Measurements from ENCODE around the gene GOLIM4. TPM values are rescaled to one million over a fixed set of nuclear protein-coding genes. Genes with fewer than 3 reads are reported as not detected.

GOLIM4 gene
- total and polyA plus RNA-seq, 4 donors: 17.9 to 47.9 (median 32.7) TPM

DNA sequence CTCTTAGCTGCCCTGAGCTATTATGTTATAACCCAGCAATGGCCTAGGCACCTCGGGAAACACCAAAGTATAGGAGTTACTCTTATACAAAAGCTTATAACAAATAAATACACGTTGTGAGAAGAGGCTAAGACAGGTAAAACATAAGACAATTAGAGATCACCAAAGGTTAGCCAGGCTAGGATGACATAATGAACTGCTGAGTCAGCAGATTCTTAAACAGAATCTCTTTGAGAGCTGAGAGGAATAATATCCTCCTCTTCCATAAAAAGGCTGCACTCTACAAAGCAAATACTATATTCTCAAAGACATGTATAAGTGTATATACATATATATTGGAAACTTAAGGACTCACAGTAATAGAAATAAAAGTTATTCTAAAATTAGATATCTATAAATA lies 37.2 kb downstream of the GOLIM4 start:
- no peaks in the 10 kb centered on the region for H3K27me3 ChIP-seq (ENCODE audit: control insufficient read depth in 4 of 4, insufficient read depth in 4 of 4, low read length in 3 of 4)
- TF ChIP-seq JUND (IDR thresholded peaks at IDR 0.05) (no peak), FOXA1 (IDR thresholded peaks at IDR 0.05) (no peak), TAF1 (conservative IDR thresholded peaks at IDR 0.05) (no peak), GABPA (IDR thresholded peaks at IDR 0.05 in 1 of 2, conservative IDR thresholded peaks at IDR 0.05 in 1 of 2) (no peak), FOXA2 (IDR thresholded peaks at IDR 0.05) (no peak), MAX (IDR thresholded peaks at IDR 0.05) (no peak), RXRA (IDR thresholded peaks at IDR 0.05) (no peak), SP1 (IDR thresholded peaks at IDR 0.05) (no peak), NR2F2 (IDR thresholded peaks at IDR 0.05) (no peak), YY1 (IDR thresholded peaks at IDR 0.05) (no peak), HNF4G (IDR thresholded peaks at IDR 0.05) (no peak), HNF4A (conservative IDR thresholded peaks at IDR 0.05) (no peak), REST (IDR thresholded peaks at IDR 0.05) (no peak), EGR1 (IDR thresholded peaks at IDR 0.05; ENCODE audit: low read depth in 2 of 2) (no peak)
- TF ChIP-seq, protein P1, sequence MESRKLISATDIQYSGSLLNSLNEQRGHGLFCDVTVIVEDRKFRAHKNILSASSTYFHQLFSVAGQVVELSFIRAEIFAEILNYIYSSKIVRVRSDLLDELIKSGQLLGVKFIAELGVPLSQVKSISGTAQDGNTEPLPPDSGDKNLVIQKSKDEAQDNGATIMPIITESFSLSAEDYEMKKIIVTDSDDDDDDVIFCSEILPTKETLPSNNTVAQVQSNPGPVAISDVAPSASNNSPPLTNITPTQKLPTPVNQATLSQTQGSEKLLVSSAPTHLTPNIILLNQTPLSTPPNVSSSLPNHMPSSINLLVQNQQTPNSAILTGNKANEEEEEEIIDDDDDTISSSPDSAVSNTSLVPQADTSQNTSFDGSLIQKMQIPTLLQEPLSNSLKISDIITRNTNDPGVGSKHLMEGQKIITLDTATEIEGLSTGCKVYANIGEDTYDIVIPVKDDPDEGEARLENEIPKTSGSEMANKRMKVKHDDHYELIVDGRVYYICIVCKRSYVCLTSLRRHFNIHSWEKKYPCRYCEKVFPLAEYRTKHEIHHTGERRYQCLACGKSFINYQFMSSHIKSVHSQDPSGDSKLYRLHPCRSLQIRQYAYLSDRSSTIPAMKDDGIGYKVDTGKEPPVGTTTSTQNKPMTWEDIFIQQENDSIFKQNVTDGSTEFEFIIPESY (IDR thresholded peaks at IDR 0.05): no peak
- TF ChIP-seq, protein P2, sequence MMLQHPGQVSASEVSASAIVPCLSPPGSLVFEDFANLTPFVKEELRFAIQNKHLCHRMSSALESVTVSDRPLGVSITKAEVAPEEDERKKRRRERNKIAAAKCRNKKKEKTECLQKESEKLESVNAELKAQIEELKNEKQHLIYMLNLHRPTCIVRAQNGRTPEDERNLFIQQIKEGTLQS (IDR thresholded peaks at IDR 0.05): no peak
- TF ChIP-seq, protein P3, sequence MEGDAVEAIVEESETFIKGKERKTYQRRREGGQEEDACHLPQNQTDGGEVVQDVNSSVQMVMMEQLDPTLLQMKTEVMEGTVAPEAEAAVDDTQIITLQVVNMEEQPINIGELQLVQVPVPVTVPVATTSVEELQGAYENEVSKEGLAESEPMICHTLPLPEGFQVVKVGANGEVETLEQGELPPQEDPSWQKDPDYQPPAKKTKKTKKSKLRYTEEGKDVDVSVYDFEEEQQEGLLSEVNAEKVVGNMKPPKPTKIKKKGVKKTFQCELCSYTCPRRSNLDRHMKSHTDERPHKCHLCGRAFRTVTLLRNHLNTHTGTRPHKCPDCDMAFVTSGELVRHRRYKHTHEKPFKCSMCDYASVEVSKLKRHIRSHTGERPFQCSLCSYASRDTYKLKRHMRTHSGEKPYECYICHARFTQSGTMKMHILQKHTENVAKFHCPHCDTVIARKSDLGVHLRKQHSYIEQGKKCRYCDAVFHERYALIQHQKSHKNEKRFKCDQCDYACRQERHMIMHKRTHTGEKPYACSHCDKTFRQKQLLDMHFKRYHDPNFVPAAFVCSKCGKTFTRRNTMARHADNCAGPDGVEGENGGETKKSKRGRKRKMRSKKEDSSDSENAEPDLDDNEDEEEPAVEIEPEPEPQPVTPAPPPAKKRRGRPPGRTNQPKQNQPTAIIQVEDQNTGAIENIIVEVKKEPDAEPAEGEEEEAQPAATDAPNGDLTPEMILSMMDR (IDR thresholded peaks at IDR 0.05; ENCODE audit: low read depth, low read length, missing input control): no peak
- H3K27ac ChIP-seq (ENCODE audit: low read depth in 1 of 2, low read length in 2 of 2): no peak overlapping the region
- 70% methylated on average over 2 of the region's 2 CpGs for WGBS
- no peak overlapping the region for H3K9ac ChIP-seq (ENCODE audit: low read depth in 1 of 2, low read length in 2 of 2)
- no peaks in the 10 kb centered on the region for H3K36me3 ChIP-seq (ENCODE audit: control insufficient read depth in 4 of 4, insufficient read depth in 3 of 4, low read depth in 1 of 4, low read length in 3 of 4)
- no peak for DNase-seq (ENCODE audit: low spot score)
- no peaks in the 10 kb centered on the region for H3K9me3 ChIP-seq (ENCODE audit: control insufficient read depth in 4 of 4, low read length in 3 of 4)
- H3K4me1 ChIP-seq (ENCODE audit: control insufficient read depth in 4 of 4, insufficient read depth in 4 of 4, low read length in 3 of 4): peaks cover 7 to 30% (median 17%) of the 10 kb centered on the region in 4 donors
- H3K4me3 ChIP-seq (ENCODE audit: low read depth in 1 of 3, low read length in 3 of 3): no peak overlapping the region

Measured in liver (tissue), 9 donors.